Thyroid gland (tissue), 4 donors: ENCODE data around the gene ADD1.

Experiments used
- CTCF ChIP-seq, 6 experiments: fragments of 200-600 bp in 3 of 6; fragments of 450-650 bp in 3 of 6; sonication (generic) in 3 of 6; IDR thresholded peaks; one replicate each; pipeline ENCODE4 v1.5.1; 2016 to 2019; ENCODE audit warnings: antibody characterized with exemption in 6 of 6, mild to moderate bottlenecking in 2 of 6, inconsistent platforms in 1 of 6, moderate library complexity in 1 of 6
- POLR2A ChIP-seq, 2 donors: fragments of 450-650 bp; IDR thresholded peaks; one replicate each; pipeline ENCODE4 v1.6.1; 2017; ENCODE audit warnings: antibody characterized with exemption in 2 of 2, mild to moderate bottlenecking in 2 of 2, moderate library complexity in 1 of 2

DNA sequence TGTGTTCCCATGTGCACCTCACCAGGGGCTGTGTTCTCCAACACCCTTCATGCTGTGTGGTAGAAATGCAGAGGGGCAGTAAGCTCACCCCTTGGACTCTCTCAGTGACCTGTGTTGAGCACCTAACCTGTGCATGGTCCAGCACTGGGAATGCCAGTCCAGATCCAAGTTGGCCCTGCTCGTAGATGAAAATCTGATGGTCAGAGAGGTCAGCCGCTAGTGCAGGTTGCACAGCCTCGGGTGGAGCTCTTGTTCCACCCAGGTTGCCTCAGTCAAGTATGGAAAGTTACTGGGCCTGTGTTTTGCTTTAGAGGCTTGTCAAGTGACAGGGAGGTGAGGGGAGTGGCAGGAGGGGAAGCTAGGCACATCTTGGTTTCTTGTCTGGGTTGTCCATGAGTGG, 68.2 kb downstream of the ADD1 start:
- TF ChIP-seq CTCF (IDR thresholded peaks at IDR 0.05) (no peak), POLR2A (IDR thresholded peaks at IDR 0.05) (no peak)
